K562 (cell line): ENCODE measurements around the gene SLC30A7. TPM values are rescaled to one million over a fixed set of nuclear protein-coding genes. Genes with fewer than 3 reads are reported as not detected.

Experiments
- BHLHE40 ChIP-seq: IDR thresholded peaks from 2 replicates; pipeline ENCODE4 v1.6.1; 2011; ENCODE audit warnings: low read length, improper control_type of control experiment
- CREB3 ChIP-seq: fragments of 450-650 bp; conservative IDR thresholded peaks from 2 replicates; pipeline ENCODE4 v1.6.1; 2016; ENCODE audit warnings: missing genetic modification characterization, low read depth, mild to moderate bottlenecking, missing compliant biosample characterization, moderate library complexity
- CUX1 ChIP-seq: fragments of 200-800 bp; sonication (Bioruptor generic); IDR thresholded peaks from 2 replicates; pipeline ENCODE4 v1.6.1; 2016; ENCODE audit warnings: missing genetic modification characterization, missing compliant biosample characterization
- DLX4 ChIP-seq: fragments of 250-450 bp; sonication (Bioruptor Pico); IDR thresholded peaks from 2 replicates; pipeline ENCODE4 v1.6.1; 2021; ENCODE audit warnings: mild to moderate bottlenecking
- FOXJ3 ChIP-seq: sonication (generic); formaldehyde crosslinking; IDR thresholded peaks from 2 replicates; pipeline ENCODE4 v1.4.0; 2020; ENCODE audit warnings: mild to moderate bottlenecking, missing genetic modification reagents
- HDAC1 ChIP-seq, 2 experiments: fragments of 450-650 bp; IDR thresholded peaks; 2 replicates each; pipeline ENCODE4 v1.6.1; 2016 to 2017; ENCODE audit warnings: inconsistent platforms in 1 of 2, mild to moderate bottlenecking in 1 of 2, moderate library complexity in 1 of 2
- MAX ChIP-seq: sonication (generic); formaldehyde crosslinking; IDR thresholded peaks from 2 replicates; pipeline ENCODE4 v1.9.0; 2022; ENCODE audit warnings: mild to moderate bottlenecking, missing genetic modification reagents
- MLLT1 ChIP-seq, 2 experiments: fragments of 450-650 bp; IDR thresholded peaks; 2 replicates each; pipeline ENCODE4 v1.6.1; 2016
- NCOR1 ChIP-seq: fragments of 450-650 bp; IDR thresholded peaks from 2 replicates; pipeline ENCODE4 v1.6.1; 2016; ENCODE audit warnings: mild to moderate bottlenecking, moderate library complexity
- PRDM10 ChIP-seq: fragments of 450-650 bp; IDR thresholded peaks from 2 replicates; pipeline ENCODE4 v1.6.1; 2018; ENCODE audit not compliant: partially characterized antibody
- SAFB2 ChIP-seq: fragments of 200-400 bp; formaldehyde crosslinking; IDR thresholded peaks from 2 replicates; pipeline ENCODE4 v1.6.1; 2018; ENCODE audit warnings: borderline replicate concordance, low read length, low read depth, moderate library complexity; ENCODE audit not compliant: severe bottlenecking
- TAF7 ChIP-seq: fragments of 450-650 bp; IDR thresholded peaks from 2 replicates; pipeline ENCODE4 v1.6.1; 2016; ENCODE audit warnings: missing genetic modification characterization, missing compliant biosample characterization
- XRCC3 ChIP-seq: fragments of 450-650 bp; IDR thresholded peaks from 2 replicates; pipeline ENCODE4 v1.6.1; 2017; ENCODE audit warnings: mild to moderate bottlenecking, moderate library complexity
- ZFX ChIP-seq: sonication (generic); formaldehyde crosslinking; IDR thresholded peaks from 2 replicates; pipeline ENCODE4 v1.8.0; 2022; ENCODE audit warnings: mild to moderate bottlenecking, missing genetic modification reagents, moderate library complexity
- ZNF316 ChIP-seq: fragments of 450-650 bp; IDR thresholded peaks from 2 replicates; pipeline ENCODE4 v1.6.1; 2016
- polyA plus RNA-seq, 8 experiments: library from polyadenylated mRNA; depleted of rRNA in 4 of 8; stranded (reverse) in 5 of 8; unstranded in 3 of 8; fragments of >200 nt; fragmentation: Nextera tagmentation in 2 of 8; fragmentation: Illumina TruSeq in 1 of 8; extraction: Ambion mirVana in 2 of 8; extraction: Trizol in 1 of 8; gene quantifications; 2 replicates each; pipeline versions ENCODE4 v1.2.1 to v1.2.3, GENCODE V29; 2011 to 2014; ENCODE audit warnings: inconsistent platforms in 1 of 8, missing spikeins in 1 of 8
- total RNA-seq, 7 experiments: library from RNA; depleted of rRNA in 6 of 7; stranded (reverse); fragments of >200 nt in 6 of 7; fragmentation: Illumina TruSeq in 2 of 7; extraction: Trizol in 2 of 7; gene quantifications; 2 replicates each; pipeline versions ENCODE4 v1.2.1 to v1.2.3, GENCODE V29; 2011 to 2021; ENCODE audit warnings: low replicate concordance in 1 of 7

Gene SLC30A7
- total and polyA plus RNA-seq, 9 of the 15 experiments (the other 6 are each of a cell fraction or from before 2014, with no cell fraction given) = 3.5 to 17.1 (median 7.2) TPM

GRCh38 chr1:100896481-100896982 lies 642 bp downstream of the SLC30A7 start (continued):
- TF ChIP-seq MLLT1 (IDR thresholded peaks at IDR 0.05) (no peak), ZNF316 (no peak), BHLHE40 (no peak), PRDM10 (peak; percentile 78), CREB3 (tag) (no peak), DLX4 (no peak), MAX (no peak), SAFB2 (no peak), ZFX (CRISPR knock-in tag) (0 out of 2 replicates have a peak, but pooled peaks have one; percentile 47), XRCC3 (no peak), HDAC1 (IDR thresholded peaks at IDR 0.05) (0 out of 4 replicates have a peak, but pooled peaks of 1 of the 2 experiments have one; percentile 2), NCOR1 (no peak), CUX1 (no peak), FOXJ3 (no peak), TAF7 (tag) (no peak)
